ENCODE results near the gene CECR2. TPM values are rescaled to one million over a fixed set of nuclear protein-coding genes. Genes with fewer than 3 reads are reported as not detected.

CECR2 gene
- total RNA-seq, 6 donors from 2014 or later = 5.8 to 35.6 (median 11.6) TPM

DNA sequence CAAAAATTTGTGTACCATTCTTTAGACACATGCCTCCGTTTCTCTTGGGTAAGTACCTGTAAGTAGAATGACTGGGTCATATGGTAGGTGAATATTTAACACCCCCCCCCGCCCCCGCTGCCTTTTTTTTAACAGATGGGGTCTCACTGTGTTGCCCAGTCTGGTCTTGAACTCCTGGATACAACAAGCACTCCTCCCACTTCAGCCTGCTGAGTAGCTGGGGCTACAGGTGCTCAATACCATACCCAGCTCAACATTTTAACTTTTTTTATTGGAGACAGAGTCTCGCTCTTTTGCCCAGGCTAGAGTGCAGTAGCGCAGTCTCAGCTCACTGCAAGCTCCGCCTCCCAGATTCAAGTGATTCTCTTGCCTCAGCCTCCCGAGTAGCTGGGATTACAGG, 32.5 kb downstream of the CECR2 start:
- no peaks in the 10 kb centered on the region for H3K9me3 ChIP-seq
- no peak overlapping the region for H3K4me3 ChIP-seq
- WGBS, 2 donors = 94 to 95% methylated on average over 7 of the region's 7 CpGs
- no peak overlapping the region for H3K27ac ChIP-seq
- H3K27me3 ChIP-seq = no peaks in the 10 kb centered on the region
- no peak for TF ChIP-seq POLR2AphosphoS5 (IDR thresholded peaks at IDR 0.05)
- no peak for TF ChIP-seq CTCF (IDR thresholded peaks at IDR 0.05)
- no peak for TF ChIP-seq POLR2A (IDR thresholded peaks at IDR 0.05)
- no peak for TF ChIP-seq EP300 (IDR thresholded peaks at IDR 0.05)
- peaks cover 4 to 10% (median 6%) of the 10 kb centered on the region in 4 donors for H3K4me1 ChIP-seq
- DNase-seq = no peak
- no peaks in the 10 kb centered on the region for H3K36me3 ChIP-seq
- no peak for ATAC-seq (ENCODE audit: low FRiP score in 2 of 2)

GRCh38 chr22:17402293-17402692, 33.0 kb downstream of the CECR2 start:
- Histone ChIP-seq H3K27ac (no peak overlapping the region), H3K9me3 (no peaks in the 10 kb centered on the region), H3K4me1 (peaks cover 4 to 15% (median 8%) of the 10 kb centered on the region in 4 donors), H3K36me3 (no peaks in the 10 kb centered on the region), H3K27me3 (no peaks in the 10 kb centered on the region), H3K4me3 (no peak overlapping the region)
- no peak for DNase-seq
- ATAC-seq (ENCODE audit: low FRiP score in 2 of 2) = no peak
- TF ChIP-seq POLR2A (IDR thresholded peaks at IDR 0.05) (no peak), CTCF (IDR thresholded peaks at IDR 0.05) (no peak), POLR2AphosphoS5 (IDR thresholded peaks at IDR 0.05) (no peak), EP300 (IDR thresholded peaks at IDR 0.05) (no peak)

DNA sequence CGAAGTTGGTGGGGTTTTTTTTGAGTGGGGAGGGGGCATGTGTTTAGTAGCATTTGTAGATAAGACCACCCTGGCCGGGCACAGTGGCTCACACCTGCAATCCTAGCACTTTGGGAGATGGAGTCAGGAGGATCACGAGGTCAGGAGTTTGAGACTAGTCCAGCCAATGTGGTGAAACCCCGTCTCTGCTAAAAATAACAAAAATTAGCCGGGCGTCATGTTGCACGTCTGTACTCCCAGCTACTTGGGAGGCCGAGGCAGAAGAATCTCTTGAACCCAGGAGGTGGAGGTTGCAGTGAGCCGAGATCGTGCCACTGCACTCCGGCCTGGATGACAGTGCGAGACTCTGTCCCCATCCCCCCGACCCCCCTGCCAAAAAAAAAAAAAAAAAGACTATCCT, 34.6 kb downstream of the CECR2 start:
- Histone ChIP-seq H3K4me1 (peaks cover 4 to 18% (median 9%) of the 10 kb centered on the region in 4 donors), H3K27me3 (no peaks in the 10 kb centered on the region), H3K9me3 (no peaks in the 10 kb centered on the region), H3K4me3 (no peak overlapping the region), H3K27ac (no peak overlapping the region), H3K36me3 (no peaks in the 10 kb centered on the region)
- no peak for ATAC-seq (ENCODE audit: low FRiP score in 2 of 2)
- no peak for DNase-seq
- TF ChIP-seq CTCF (IDR thresholded peaks at IDR 0.05) = no peak
- TF ChIP-seq EP300 (IDR thresholded peaks at IDR 0.05) = no peak
- TF ChIP-seq POLR2A (IDR thresholded peaks at IDR 0.05) = no peak
- TF ChIP-seq POLR2AphosphoS5 (IDR thresholded peaks at IDR 0.05) = no peak
- 64 to 73% methylated on average over 13 of the region's 13 CpGs for WGBS, 2 donors

DNA sequence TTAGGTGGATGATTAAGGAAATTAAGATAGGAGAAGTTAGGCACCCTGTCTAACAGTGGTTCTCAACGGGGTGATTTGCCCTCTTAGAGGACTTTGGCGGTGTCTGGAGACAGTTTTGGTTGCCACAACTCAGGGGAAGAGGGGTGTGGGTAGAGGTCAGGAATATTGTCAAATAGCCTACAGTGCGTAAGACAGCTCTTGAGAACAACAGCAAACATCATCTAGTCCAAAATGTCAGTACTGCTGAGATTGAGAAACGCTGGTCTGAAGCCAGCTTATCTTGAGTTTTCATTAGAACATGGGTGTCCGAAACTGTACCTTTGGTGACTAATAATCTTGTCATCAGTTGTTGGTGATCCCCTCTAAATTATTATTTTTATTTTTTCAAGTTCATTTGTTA, 38.4 kb downstream of the CECR2 start:
- Histone ChIP-seq H3K9me3 (no peaks in the 10 kb centered on the region), H3K36me3 (no peaks in the 10 kb centered on the region), H3K4me3 (no peak overlapping the region), H3K27me3 (no peaks in the 10 kb centered on the region), H3K27ac (peak overlapping the region in 2 of 4 donors; percentile 38 to 45), H3K4me1 (peaks cover 4 to 20% (median 11%) of the 10 kb centered on the region in 4 donors)
- no peak for TF ChIP-seq POLR2AphosphoS5 (IDR thresholded peaks at IDR 0.05)
- no peak for TF ChIP-seq POLR2A (IDR thresholded peaks at IDR 0.05)
- TF ChIP-seq CTCF (IDR thresholded peaks at IDR 0.05) = no peak
- TF ChIP-seq EP300 (IDR thresholded peaks at IDR 0.05) = no peak
- 45 to 50% methylated on average over 5 of the region's 5 CpGs for WGBS, 2 donors
- ATAC-seq (ENCODE audit: low FRiP score in 2 of 2) (no peak), DNase-seq (no peak)

DNA sequence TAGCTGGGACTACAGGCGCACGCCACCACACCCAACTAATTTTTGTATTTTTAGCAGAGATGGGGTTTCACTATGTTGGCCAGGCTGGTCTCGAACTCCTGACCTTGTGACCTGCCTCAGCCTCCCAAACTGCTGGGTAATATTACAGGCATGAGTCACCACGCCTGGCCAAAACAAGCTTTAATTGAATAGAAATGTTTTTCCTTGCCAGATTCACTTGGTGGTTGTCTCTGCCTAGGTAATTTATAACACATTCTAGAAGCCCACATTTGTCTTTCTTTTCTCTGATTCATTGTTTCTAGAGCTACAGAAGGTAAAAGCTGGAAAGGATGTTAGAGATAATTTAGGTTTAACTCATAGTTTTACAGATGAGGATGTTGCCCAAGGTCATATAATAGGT, 41.3 kb downstream of the CECR2 start:
- no peak for ATAC-seq (ENCODE audit: low FRiP score in 2 of 2)
- TF ChIP-seq EP300 (IDR thresholded peaks at IDR 0.05) (no peak), POLR2AphosphoS5 (IDR thresholded peaks at IDR 0.05) (no peak), POLR2A (IDR thresholded peaks at IDR 0.05) (no peak), CTCF (IDR thresholded peaks at IDR 0.05) (no peak)
- H3K9me3 ChIP-seq = no peaks in the 10 kb centered on the region

More for the DNA sequence above, 41.3 kb downstream of the CECR2 start:
- Histone ChIP-seq H3K27ac (no peak overlapping the region), H3K4me3 (no peak overlapping the region), H3K36me3 (no peaks in the 10 kb centered on the region), H3K27me3 (no peaks in the 10 kb centered on the region), H3K4me1 (peaks cover 0 to 22% (median 12%) of the 10 kb centered on the region in 4 donors)
- DNase-seq = no peak
- WGBS, 2 donors = 85 to 94% methylated on average over 4 of the region's 4 CpGs

Measured in upper lobe of left lung (tissue), 6 donors.